ENCODE results near the gene WNT1. TPM values are rescaled to one million over a fixed set of nuclear protein-coding genes. Genes with fewer than 3 reads are reported as not detected.

WNT1 gene
- total and polyA plus RNA-seq, 9 of the 15 experiments (the other 6 are each of a cell fraction or from before 2014, with no cell fraction given): not detected

DNA sequence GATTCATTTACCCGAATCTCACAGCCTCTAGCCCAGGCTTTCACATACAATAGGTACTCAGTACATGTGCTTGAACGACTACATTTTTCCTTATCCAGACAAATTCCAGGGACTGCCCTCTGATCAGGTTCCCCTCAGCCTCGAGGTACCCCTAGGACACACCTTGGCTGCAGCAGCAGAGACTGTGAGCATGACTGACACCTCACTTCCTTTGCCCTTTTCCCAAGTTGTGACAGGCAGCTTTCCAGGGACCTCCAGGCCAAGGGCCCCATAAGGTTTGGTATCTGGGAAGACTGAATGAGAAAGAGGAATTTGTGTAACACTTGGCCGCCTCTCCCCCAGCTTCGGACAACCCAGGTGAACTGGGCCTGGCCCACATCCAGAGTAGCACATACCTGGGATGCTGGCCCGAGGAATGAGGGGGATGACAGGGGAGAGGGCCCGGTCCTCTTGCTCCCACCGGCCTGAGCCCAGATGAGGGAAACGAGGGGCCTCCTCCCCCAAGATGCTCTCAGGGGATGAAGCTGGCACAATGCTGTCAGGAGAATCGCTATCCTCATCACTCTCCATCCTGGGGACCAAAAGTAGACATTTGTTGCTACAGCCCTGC, 50.6 kb downstream of the WNT1 start:
- FAIRE-seq: no peak
- H3K9me1 ChIP-seq (ENCODE audit: control insufficient read depth, insufficient read depth, low read length): no peaks in the 10 kb centered on the region
- H3K27ac ChIP-seq (ENCODE audit: extremely low read depth, low read depth, low read length): no peak overlapping the region
- TF ChIP-seq, protein P1, sequence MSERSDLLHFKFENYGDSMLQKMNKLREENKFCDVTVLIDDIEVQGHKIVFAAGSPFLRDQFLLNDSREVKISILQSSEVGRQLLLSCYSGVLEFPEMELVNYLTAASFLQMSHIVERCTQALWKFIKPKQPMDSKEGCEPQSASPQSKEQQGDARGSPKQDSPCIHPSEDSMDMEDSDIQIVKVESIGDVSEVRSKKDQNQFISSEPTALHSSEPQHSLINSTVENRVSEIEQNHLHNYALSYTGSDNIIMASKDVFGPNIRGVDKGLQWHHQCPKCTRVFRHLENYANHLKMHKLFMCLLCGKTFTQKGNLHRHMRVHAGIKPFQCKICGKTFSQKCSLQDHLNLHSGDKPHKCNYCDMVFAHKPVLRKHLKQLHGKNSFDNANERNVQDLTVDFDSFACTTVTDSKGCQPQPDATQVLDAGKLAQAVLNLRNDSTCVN (CRISPR knock-in tag; IDR thresholded peaks at IDR 0.05): no peak
- TF ChIP-seq ZSCAN29 (IDR thresholded peaks at IDR 0.05) (no peak), HDGF (IDR thresholded peaks at IDR 0.05) (no peak), BRD9 (IDR thresholded peaks at IDR 0.05; ENCODE audit: low read depth, partially characterized antibody) (no peak), MCM5 (IDR thresholded peaks at IDR 0.05; ENCODE audit: low read depth) (no peak)
- TF ChIP-seq, protein P2, sequence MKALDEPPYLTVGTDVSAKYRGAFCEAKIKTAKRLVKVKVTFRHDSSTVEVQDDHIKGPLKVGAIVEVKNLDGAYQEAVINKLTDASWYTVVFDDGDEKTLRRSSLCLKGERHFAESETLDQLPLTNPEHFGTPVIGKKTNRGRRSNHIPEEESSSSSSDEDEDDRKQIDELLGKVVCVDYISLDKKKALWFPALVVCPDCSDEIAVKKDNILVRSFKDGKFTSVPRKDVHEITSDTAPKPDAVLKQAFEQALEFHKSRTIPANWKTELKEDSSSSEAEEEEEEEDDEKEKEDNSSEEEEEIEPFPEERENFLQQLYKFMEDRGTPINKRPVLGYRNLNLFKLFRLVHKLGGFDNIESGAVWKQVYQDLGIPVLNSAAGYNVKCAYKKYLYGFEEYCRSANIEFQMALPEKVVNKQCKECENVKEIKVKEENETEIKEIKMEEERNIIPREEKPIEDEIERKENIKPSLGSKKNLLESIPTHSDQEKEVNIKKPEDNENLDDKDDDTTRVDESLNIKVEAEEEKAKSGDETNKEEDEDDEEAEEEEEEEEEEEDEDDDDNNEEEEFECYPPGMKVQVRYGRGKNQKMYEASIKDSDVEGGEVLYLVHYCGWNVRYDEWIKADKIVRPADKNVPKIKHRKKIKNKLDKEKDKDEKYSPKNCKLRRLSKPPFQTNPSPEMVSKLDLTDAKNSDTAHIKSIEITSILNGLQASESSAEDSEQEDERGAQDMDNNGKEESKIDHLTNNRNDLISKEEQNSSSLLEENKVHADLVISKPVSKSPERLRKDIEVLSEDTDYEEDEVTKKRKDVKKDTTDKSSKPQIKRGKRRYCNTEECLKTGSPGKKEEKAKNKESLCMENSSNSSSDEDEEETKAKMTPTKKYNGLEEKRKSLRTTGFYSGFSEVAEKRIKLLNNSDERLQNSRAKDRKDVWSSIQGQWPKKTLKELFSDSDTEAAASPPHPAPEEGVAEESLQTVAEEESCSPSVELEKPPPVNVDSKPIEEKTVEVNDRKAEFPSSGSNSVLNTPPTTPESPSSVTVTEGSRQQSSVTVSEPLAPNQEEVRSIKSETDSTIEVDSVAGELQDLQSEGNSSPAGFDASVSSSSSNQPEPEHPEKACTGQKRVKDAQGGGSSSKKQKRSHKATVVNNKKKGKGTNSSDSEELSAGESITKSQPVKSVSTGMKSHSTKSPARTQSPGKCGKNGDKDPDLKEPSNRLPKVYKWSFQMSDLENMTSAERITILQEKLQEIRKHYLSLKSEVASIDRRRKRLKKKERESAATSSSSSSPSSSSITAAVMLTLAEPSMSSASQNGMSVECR (CRISPR knock-in tag; IDR thresholded peaks at IDR 0.05): no peak
- TF ChIP-seq, protein P3, sequence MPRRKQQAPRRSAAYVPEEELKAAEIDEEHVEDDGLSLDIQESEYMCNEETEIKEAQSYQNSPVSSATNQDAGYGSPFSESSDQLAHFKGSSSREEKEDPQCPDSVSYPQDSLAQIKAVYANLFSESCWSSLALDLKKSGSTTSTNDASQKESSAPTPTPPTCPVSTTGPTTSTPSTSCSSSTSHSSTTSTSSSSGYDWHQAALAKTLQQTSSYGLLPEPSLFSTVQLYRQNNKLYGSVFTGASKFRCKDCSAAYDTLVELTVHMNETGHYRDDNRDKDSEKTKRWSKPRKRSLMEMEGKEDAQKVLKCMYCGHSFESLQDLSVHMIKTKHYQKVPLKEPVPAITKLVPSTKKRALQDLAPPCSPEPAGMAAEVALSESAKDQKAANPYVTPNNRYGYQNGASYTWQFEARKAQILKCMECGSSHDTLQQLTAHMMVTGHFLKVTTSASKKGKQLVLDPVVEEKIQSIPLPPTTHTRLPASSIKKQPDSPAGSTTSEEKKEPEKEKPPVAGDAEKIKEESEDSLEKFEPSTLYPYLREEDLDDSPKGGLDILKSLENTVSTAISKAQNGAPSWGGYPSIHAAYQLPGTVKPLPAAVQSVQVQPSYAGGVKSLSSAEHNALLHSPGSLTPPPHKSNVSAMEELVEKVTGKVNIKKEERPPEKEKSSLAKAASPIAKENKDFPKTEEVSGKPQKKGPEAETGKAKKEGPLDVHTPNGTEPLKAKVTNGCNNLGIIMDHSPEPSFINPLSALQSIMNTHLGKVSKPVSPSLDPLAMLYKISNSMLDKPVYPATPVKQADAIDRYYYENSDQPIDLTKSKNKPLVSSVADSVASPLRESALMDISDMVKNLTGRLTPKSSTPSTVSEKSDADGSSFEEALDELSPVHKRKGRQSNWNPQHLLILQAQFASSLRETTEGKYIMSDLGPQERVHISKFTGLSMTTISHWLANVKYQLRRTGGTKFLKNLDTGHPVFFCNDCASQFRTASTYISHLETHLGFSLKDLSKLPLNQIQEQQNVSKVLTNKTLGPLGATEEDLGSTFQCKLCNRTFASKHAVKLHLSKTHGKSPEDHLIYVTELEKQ (CRISPR knock-in tag; IDR thresholded peaks at IDR 0.05): no peak
- no peaks in the 10 kb centered on the region for H3K9me3 ChIP-seq (replicated peaks; ENCODE audit: control insufficient read depth, insufficient read depth, low read depth, low read length)
- POLR2A ChIA-PET: interaction anchor here (0.6 to 4.2 kb wide), 7 partner anchors 9 to 47 kb away, joined by 3 to 19 read pairs (median 5); partner anchors contain the start of gene DDN
- H2AFZ ChIP-seq (ENCODE audit: low read depth, low read length): no peak overlapping the region
- BruUV-seq (replicated peaks): no TSS peak
- DNase-seq (ENCODE audit: extremely low read depth in 1 of 4, low spot score in 3 of 4): no peak
- intact Hi-C loops (cut with micrococcal nuclease) (no loop called here), in situ Hi-C loops (cut with MboI) (no loop called here)
- peaks cover 0 to 10% of the 10 kb centered on the region in 2 experiments; a peak in 1 of 5 replicates for H3K4me1 ChIP-seq (replicated peaks in 1 of 2; ENCODE audit: control insufficient read depth in 2 of 2, insufficient read depth in 2 of 2, low read length in 2 of 2)
- H3K9ac ChIP-seq (ENCODE audit: insufficient read depth in 1 of 2, low read depth in 2 of 2, low read length in 2 of 2): no peak overlapping the region
- no peak overlapping the region for H3K4me3 ChIP-seq
- peaks cover 100% of the 10 kb centered on the region for H3K36me3 ChIP-seq (ENCODE audit: control insufficient read depth, insufficient read depth, low read length)
- WGBS (ENCODE audit: insufficient coverage, low coverage, missing lambda C conversion rate): 94% methylated on average over 10 of the region's 10 CpGs
- 0 out of 2 replicates have a peak, but pooled peaks cover 5% of the 10 kb centered on the region for H4K20me1 ChIP-seq (replicated peaks; ENCODE audit: control insufficient read depth, insufficient read depth, low read length)
- no peak for ATAC-seq
- CTCF ChIA-PET (ENCODE audit: low intra/inter-chr PET ratio): no interaction called here
- H3K27me3 ChIP-seq (ENCODE audit: control insufficient read depth in 2 of 2, insufficient read depth in 2 of 2, low read length in 2 of 2): no peaks in the 10 kb centered on the region
- H3K79me2 ChIP-seq (ENCODE audit: control insufficient read depth, insufficient read depth, low read length): no peaks in the 10 kb centered on the region
- no peak overlapping the region for H3K4me2 ChIP-seq (ENCODE audit: insufficient read depth, low read length)

Measured in K562 (cell line).